ENCODE results near the gene GLB1L. TPM values are rescaled to one million over a fixed set of nuclear protein-coding genes. Genes with fewer than 3 reads are reported as not detected.
A peak's percentile ranks its signal among the peaks of the same experiment; 100 is the strongest.
"Not testable (repeated sequence)": the region's sequence is repeated elsewhere in the genome, so short reads cannot be mapped to it uniquely, and the experiment has no call there.

The GLB1L gene
- 5.7 and 6.5 TPM in 2 replicates for total RNA-seq

GRCh38 chr2:219245148-219245898 is at the start of gene GLB1L, which contains the start of gene STK16:
Gene GLB1L (minus strand): TSS chr2:219245444. CDS start chr2:219243573, 1,871 bp downstream.
Gene STK16 (plus strand): TSS chr2:219245479. CDS start chr2:219246000, 521 bp downstream.
- peak; percentile 97 for DNase-seq

- DNase-seq: peak; percentile 92
Measured at GRCh38 chr2:219294356-219295351, 49.4 kb upstream of the GLB1L start.

- no peak for DNase-seq
Measured at GRCh38 chr2:219293736-219294231, 48.5 kb upstream of the GLB1L start.

- DNase-seq: no peak
Measured at GRCh38 chr2:219292616-219293015, 47.4 kb upstream of the GLB1L start.

- DNase-seq: no peak
Measured at GRCh38 chr2:219291910-219292490, 46.8 kb upstream of the GLB1L start.

GRCh38 chr2:219291394-219291793 is 46.1 kb upstream of the GLB1L start:
- DNase-seq: no peak

GRCh38 chr2:219290381-219291171 is 45.3 kb upstream of the GLB1L start:
- no peak for DNase-seq

- peak; percentile 48 for DNase-seq
Measured at GRCh38 chr2:219289537-219290361, 44.5 kb upstream of the GLB1L start.

- DNase-seq: no peak
Measured at GRCh38 chr2:219289195-219289536, 43.9 kb upstream of the GLB1L start.

GRCh38 chr2:219287580-219288265 is 42.5 kb upstream of the GLB1L start:
- no peak for DNase-seq

GRCh38 chr2:219287116-219287440 is 41.8 kb upstream of the GLB1L start:
- DNase-seq: not testable (repeated sequence)

- no peak for DNase-seq
Measured at GRCh38 chr2:219286436-219287115, 41.3 kb upstream of the GLB1L start.

GRCh38 chr2:219285894-219286425 is 40.7 kb upstream of the GLB1L start:
- DNase-seq: no peak

- DNase-seq: no peak
Measured at GRCh38 chr2:219285373-219285735, 40.1 kb upstream of the GLB1L start.

GRCh38 chr2:219284501-219285372 is 39.5 kb upstream of the GLB1L start:
- no peak for DNase-seq

- no peak for DNase-seq
Measured at GRCh38 chr2:219282943-219283581, 37.8 kb upstream of the GLB1L start.

- DNase-seq: no peak
Measured at GRCh38 chr2:219282375-219282774, 37.1 kb upstream of the GLB1L start.

GRCh38 chr2:219281588-219281987 is 36.3 kb upstream of the GLB1L start:
- DNase-seq: no peak

Measured in dermis blood vessel endothelial cell (primary cell).